HG03460 (cell line): ENCODE measurements around the gene SH2D3A.

Experiments
- ATAC-seq: cut with Tn5 transposase; IDR thresholded peaks from one replicate; pipeline ENCODE4 v1.9.1; 2021; ENCODE audit not compliant: unreplicated experiment

SH2D3A gene

DNA sequence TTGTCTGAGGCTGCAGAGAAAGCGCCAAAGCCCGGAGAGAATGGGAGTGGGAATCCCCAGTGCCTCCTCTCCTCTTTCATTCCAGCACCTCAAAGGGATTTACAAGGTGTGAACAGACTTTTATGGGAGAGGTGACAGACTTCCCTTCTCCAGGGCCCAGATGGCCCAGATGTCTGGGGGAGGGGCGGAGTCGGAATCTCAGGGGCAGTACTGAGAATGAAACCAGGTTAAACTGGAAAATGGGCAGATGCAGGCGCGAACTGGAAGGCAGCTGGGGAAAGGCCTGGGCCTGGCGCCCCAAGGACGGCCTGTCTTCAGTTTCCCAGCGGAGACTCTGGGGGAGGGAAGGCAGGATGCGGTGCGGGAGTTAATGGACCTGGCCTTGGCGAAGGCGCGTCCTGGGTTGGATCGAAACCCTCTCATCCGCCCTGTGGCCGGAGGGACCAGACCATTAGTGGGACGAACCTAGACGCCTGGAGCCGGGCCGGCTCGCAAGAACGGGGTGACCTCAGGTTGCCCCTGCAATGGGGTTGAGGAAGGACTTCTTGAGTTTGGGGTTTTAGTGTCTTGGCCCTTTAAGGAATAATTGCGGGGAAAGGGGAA, 28.3 kb downstream of the SH2D3A start:
- no peak for ATAC-seq

DNA sequence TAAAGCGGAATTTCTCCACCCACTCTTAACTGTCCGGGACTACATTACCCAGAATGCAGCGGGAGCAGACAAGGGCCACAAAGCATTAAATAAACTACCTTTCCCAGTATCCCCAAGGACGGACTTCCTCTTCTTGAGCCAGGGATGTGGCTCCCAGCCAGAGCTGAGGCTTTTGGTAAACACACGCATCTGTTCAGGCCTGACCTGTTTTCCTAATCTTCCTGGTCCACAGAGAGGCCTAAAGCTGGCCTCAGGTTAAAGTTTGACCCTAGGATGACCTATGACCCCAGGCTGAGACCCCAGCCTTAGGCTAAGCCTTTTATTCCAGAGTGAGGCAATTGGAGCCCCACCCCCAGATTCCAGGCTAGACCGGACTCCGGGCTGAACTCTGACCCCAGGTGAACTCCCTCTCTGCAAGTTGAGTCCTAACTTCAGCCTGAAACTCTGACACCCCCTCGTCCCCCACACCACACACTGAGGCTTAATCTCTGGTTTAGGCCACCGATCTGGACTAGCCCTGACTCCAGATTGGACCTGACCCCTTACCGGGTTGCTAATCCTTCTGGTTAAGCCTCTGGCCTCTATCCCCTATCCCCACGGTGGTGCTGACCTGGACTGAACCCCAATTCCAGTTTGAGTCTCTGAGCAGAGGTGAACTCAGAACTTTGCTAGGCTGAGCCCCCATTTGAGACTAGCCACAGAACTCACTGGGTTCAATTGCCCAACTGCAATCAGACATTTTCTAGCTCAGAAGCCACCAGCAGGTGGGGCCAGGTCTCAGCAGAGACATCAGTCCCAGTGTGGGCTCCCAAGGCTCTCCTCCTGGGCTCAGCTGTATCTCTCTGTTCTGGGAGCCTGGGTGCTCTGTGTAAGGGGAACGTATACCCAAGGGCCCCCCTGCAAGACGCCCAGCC, 29.1 kb downstream of the SH2D3A start:
- no peak for ATAC-seq

DNA sequence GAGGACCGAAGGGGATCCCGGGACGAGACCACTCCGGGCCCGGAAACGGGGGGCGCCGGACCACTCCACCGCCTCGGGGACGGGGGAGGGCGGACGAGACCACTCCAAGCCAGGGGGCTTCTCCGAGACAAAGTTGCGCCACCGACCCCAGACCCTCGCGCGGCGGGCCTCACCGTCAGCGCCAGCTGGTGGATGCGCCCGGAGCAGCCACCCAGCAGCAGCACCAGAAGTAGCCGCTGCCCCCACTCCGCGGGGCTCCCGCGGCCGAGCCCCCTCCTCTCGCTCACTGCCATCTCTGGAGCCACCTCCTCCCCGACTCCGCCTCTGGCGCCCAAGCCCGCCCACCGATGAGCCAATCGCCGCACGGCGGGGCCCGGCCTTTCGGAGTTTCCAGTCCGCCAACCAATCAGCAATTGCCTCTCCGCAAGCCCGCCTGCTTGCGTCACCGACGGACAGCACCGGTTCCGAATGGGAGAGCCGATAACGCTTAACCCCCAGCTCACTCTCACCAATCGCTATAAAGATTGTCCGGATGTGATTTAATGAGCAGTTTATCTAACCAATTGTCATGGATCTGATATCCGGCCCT, 29.9 kb downstream of the SH2D3A start, which contains the start of gene GPR108:
GPR108 (minus strand) TSS at position 297 of the 589 bp plus-strand sequence; CDS start at position 293, 4 bp downstream.
- peak; percentile 52 for ATAC-seq

DNA sequence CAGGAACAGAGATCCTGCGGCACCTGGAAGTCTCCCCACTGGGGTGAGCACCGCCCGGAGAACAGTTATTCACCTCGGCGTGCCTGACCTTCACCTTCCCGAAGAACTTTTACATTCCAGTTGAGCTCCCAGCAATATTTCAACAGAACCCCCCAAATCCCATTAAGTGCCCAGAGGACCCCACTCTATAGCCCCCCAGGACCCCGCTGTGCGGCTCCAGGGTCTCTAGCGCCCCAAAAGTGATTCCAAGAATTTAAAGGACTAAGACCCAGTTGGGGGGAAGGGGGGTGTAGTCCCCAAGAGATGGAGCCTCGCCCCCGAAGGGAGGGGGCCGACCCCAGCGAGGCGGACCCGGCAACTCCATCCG, 30.3 kb downstream of the SH2D3A start:
- no peak for ATAC-seq

DNA sequence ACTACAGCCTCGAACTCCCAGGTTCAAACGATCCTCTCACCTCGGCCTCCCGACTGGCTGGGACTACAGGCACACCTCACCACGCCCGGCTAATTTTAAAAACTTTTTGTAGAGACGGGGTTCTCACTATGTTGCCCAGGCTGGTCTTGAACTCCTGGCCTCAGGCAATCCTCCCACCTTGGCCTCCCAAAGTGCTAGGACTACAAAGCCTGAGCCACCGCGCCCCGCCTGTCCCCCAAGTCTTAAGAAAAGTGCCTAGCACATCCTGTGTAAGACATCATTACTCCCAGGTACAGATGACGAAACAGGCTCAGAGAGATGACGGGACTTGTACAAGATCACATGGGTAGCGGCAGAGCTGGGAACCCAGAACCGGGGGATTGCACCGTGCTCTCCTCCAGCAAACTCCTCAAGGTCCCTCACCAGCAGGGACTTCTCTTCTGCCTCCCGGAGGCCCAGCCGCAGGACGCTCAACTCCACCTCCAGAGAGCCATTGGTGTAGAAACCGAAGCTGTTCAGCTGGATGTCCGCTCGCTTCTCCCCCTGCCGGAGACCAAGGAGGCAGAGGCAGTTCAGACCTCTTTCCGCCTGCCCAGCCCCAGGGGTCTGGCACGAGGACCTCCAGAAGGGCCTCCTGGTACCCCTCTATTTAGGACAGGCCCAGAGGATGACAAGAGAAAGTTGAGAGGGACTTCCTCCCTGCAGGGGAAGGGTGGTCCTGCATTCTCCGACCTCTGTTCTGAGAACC, 30.9 kb downstream of the SH2D3A start:
- no peak for ATAC-seq

DNA sequence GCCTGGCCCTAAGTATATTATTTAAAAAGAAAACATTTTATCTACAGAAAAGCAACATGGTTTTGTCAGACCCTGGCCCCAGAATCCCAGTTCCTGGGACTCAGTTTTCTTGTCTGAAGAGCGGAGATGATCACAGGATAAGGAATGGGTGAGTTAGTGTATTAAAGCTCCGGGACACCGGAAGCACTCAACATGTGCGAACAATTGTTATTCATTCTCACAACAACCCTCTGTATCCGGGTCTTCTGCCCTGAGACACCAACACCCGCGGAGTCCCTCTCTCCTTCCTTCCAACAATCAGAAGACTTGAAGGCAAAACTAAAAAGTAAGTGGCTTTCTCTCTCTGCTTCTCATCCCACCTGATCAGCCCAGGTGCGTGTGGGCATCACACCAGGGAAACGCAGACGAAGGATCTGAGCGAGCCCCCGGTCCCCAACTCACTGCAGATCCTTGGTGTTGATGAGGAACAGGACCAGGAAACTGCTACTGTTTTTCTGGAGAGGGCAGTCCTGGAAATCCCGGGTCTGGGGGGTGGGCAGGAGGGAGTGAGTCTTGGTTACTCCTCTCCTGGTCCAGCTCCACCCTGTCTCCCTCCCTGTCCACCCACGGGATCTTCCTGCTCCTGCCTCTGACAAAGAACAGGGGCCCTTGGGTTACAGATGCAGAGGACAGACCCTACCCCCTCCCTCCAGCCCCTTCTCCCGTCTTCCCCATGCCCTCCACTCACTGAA, 31.9 kb downstream of the SH2D3A start:
- ATAC-seq: no peak

DNA sequence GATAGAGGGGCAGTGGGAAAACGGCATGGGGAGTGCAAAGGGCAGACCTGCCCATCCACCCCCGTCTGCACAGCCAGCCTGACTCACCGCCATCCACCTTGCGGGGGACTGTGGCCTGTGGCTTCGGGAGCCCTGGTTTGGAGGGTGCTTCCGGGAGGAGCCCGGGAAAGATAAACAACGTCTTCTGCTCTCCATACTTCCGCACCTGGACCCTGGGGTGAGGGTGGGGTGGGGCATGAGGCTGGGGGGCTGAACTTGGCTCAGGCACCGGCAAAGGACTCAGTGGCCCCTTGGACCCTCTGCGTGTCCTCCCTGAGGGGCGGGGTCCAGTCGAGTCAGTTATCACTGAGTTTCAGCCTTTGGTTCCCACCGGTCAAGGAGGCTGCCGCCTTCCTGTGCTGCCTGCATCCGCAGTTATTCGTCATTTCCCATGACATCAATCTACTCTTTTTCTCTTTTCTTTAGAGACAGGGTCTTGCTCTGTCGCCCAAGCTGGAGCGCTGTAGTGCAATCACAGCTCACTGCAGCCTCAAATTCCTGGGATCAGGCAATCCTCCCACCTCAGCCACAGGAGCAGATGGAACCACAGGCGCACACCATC, 33.0 kb downstream of the SH2D3A start:
- ATAC-seq: no peak

DNA sequence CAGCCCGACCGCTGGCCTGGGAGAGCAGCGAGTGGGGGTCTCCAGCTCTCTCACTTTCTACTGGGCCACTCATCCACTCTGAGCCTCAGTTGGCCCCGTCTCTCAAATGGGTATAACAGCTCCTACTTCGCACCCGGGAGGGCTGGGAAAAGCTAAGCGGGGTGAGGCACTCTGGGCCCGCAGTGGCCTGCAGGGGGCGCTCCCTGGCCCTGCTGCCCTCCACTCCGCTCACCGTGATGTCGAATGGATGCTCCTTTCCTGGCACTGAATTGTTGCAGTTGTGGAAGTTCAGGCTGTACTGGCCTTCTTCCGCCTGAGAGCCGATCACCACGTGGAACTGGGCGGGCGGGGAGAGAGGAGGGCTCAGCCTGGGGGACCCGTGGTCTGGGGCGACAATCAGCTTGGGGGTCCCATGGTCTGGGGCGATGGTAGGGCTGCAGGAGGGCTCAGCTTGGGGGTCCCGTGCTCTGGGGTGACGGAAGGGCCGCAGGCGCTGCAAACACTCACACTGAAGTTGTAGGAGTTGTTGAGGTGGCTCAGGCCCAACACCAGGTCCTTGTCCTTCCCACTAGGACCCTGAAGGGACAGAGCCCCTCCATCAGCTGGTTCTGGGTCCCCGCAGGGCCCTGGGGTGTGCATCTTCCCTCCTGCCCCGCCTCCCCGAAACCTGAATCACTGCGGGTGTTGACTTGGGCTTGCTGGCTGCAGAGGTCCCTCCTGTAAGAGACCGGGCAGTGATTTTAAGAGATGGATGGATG, 33.7 kb downstream of the SH2D3A start:
- ATAC-seq: no peak

DNA sequence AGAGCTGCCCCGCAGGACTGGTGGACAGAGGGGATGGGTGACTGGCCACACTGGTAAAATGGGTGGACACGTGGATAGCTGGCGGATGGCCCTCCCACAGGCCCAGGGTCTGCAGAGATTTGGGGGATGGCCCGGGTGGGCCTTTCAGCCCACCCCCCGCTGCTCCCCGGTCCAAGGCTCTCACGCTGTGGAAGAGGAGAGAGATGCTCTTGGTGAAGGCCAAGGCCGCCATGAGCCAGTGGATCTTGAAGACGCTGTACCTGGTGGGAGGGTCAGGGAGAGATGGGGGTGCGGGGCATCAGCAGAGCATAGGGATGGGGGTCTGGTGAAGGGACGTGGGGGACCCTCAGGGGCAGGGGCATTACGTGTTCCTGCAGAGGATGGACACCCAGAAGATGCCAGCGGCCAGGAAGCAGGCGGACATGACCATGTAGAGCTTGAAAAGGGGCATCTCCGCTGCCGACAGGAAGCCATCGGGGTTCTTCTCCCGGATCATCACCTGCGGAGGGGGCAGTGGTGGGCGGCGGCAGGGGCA, 34.4 kb downstream of the SH2D3A start:
- no peak for ATAC-seq

DNA sequence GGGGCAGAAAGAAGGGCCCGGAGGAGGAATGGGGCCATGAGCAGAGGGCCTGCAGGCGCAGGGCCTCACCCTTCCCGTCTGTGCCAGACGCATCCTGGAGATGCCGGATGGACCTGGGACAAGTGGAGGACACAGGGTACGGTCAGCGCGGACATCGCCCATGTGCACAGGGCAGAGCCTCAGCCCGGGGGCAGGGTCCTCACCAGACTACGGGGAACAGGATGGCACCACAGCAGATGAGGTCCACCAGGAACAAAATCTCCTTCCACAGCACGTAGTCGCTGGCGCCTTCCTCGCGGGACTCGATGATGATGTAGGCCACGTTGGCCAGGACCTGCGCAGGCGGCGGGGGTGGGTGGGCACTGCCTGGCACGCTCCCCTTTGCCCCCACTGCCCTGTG, 35.4 kb downstream of the SH2D3A start:
- ATAC-seq: no peak

DNA sequence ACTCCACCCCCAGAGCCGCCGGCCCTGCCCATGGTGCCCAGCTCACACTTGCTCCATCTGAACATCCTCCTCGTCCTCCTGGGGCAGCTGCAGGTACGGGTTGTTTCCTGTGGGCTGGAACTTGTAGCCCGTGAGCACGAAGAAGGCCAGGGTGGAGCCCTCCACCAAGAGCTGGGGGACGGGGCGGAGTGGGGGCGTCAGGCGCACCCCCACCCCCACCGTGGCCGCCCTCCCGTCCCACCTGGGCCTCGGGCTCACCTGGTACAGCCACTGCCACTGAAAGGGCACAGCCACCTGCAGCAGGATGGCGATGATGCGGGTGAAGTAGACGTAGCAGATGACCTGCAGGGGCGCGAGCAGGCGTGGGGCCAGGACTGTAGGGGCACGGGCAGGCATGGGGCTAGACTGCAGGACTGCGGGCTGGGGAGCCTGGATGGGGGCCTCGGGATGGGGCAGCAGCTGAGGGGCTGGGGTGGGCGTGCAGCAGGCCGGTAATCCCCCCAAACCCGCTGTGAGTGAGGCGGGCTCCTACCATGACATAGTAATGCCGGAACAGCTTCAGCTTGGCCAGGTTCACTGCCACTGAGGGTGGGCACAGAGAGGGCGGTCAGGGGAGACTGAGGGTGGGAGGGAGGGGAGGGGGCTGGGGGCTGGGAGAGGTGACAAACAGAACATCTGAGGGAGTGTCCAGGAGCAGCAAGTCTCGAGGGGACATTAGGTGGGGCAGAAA, 36.1 kb downstream of the SH2D3A start:
- ATAC-seq: no peak

DNA sequence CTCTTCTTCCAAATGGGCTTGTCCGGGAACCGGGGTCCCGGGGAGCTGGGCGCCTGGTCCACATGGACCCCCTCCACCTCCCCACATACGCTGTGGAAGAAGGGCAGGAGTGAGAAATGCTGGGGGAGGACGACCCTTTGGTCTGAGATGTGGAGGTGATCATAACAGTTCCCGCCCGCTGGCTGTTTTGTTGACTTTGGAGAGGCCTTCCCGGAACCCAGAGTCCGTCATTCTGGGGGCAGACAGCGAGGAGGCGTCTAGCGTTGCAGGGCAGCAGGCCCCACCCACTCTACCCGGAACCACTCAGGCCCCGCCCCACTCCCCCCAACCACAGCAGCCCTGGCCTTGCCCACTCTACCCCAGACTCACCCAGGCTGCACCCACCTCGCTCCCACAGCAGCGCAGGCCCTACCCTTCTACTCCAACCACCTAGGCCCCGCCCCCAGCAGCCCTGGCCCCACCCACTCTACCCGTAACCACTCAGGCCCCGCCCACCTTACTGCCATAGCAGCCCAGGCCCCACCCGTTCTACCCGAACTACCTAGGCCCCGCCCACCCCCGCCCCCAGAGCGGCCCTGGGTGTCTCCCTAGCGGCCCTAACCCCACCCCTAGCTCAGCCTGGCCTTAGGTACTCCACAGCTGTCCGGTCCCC, 37.0 kb downstream of the SH2D3A start:
- no peak for ATAC-seq

DNA sequence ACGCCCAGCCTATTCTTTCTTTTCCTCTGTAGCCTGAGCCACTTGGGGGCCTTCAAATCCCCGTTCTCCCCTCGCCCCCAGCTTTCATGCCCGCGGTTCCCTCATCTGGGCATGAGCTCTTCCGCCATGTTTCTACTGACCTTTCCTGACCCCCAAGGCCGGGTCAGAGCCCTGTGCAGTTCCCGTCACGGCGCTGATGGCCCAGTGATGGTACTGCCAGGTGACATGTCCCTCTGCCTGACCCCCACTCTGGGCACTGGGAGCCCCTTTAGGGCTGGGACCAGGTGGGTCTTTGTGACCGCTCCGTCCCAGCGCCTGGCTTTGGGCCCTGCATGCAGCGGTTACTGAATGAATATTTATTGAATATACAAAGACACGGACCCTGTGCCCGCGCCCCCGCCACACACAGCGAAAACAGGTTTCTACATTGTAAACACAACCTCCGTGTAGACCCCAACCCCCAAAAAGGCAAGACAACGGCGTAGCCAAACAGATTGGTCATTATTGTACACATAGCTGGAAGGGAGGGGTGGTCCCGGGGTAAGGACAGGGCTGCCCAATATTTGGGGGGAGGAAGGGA, 37.6 kb downstream of the SH2D3A start:
- ATAC-seq: no peak

DNA sequence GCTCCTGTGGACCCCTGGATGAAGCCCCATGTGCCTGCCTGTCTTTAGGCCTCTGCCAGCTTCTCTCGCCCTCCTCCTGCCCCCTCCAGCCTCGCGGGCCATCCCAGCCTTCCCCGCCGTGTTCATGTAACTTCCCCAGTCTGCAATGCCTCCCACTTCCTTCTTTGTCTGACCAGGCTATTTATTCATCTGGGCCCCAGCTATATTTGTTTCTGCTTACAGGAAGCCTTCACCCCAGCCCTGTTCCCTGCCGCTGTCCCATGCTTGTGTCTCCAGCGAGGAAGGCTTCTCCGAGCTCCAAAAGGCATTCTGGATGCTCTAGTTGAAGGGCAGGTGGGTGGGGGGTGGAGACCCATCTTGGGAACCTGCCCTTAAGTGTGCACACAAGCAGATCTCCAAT, 38.9 kb downstream of the SH2D3A start:
- ATAC-seq: no peak

DNA sequence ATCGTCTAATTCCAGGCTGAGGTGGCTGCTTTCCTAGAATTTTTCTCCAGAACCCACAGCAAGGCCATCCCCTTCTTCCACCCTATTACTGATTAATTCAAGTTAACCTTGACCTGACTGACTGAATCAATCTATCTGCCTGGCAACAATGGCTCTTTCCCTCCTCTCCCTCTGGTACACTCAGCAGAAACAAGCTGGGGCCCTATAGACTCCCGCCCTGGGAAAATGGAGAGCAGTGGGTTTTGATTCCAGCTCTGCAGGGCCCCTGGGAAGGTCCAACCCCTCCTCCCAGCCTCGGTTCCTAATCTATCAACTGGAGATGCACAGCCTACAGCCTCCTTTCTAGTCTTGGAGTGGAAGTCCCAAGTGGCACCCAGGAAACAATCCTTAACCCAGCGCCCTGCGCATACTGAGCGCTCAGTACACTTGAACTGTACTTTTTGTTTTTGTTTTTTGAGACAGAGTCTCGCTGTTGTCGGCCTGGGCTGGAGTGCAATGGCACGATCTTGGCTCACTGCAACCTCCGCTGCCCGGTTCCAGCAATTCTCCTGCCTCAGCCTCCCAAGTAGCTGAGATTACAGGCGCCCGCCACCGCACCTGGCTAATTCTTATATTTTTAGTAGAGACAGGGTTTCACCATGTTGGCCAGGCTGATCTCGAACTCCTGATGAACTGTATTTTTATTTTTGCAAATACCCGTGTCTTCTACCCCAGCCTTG, 41.6 kb downstream of the SH2D3A start:
- ATAC-seq: no peak

DNA sequence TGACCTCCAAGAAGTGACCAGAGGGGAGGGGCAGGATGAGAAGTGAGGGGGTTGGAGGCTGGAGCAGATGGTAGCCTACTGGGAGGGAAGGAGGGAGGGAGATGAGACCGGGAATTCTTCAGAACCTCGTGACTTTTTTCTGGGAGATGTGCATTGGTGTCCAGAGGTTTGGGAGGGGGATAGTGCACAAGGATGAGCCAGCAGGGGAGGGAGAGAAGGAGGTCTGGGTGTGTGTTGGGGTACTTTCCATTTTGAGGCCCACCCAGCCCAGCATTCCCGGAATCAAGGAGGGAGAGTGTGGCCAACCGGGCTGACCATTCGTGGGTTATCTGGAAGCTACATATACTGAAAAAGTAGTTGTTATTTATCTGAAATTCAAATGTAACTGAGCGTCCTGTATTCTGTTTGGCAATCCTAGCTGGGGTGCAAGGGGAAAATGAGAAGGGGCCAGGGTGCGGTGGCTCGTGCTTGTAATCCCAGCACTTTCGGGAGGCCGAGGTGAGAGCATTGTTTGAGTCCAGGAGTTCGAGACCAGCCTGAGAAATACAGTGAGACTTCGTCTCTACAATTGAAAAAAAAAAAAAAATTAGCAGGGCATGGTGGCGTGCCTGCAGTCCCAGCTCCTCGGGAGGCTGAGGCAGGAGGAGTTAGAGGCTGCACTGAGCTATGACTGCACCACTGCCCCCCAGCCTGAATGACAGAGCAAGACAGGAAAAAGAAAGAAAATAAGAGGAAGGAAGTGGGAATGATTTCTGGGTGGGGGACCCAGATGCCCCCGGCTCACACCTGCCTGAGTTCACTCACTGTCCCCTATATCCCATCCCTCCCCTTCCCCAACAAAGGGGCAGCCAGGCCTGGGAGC, 42.4 kb downstream of the SH2D3A start:
- ATAC-seq: no peak
